Measurements from ENCODE around the gene SIRT3.
"Not testable (repeated sequence)": the region's sequence is repeated elsewhere in the genome, so short reads cannot be mapped to it uniquely, and the experiment has no call there.

SIRT3 gene

DNA sequence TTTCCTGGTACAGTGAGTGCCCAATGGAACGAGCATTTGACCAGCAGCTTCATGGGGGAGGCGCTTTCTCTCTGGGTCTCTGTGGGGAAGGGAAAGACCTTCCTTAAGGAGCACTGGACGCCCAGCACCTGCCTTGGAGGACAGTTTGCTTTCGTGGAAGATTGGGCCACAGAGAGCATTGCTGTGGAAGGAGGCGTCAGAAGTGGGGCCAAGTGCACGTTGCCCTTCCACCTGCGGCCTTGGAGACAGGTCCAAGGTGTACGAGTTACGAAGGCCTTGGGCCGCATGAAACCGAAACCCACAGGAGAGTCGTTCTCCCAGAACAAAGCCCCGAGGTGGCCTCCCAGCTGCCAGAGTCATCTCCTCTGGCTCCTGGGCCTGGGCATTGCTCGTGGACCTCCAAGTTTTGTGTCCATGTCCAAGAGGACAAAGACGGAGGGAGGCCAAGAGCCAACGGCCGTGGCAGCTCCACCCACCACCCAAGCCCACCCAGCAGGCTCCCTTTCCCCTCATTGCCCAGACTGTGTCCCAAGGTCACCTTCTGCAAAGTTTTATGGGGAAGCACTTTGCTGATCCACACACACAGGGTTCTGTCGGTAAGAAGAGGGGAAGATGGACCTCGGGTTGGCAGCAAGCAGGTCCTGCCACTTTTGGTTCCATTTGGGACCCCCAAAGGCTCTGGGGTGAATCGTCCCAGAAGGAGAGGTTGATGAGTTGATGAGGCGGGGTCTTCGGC is 36.2 kb upstream of the SIRT3 start:
- DNase-seq (ENCODE audit: low read depth, low spot score) = no peak
- no peak overlapping the region for H3K9ac ChIP-seq (ENCODE audit: insufficient read length)
- TF ChIP-seq EZH2 (IDR thresholded peaks at IDR 0.05) (no peak), POLR2AphosphoS5 (IDR thresholded peaks at IDR 0.05; ENCODE audit: borderline replicate concordance, low read depth, low read length) (no peak), FOXP2 (optimal IDR thresholded peaks at IDR 0.05; ENCODE audit: control extremely low read depth, extremely low read length, insufficient read depth) (no peak)
- H3K36me3 ChIP-seq (ENCODE audit: insufficient read depth, low read length) = no peaks in the 10 kb centered on the region
- no peaks in the 10 kb centered on the region; the same call in 1 of the 2 replicates for H3K9me3 ChIP-seq (ENCODE audit: low read depth, low read length)
- H3K27ac ChIP-seq = no peak overlapping the region
- H3K4me3 ChIP-seq = no peak overlapping the region

DNA sequence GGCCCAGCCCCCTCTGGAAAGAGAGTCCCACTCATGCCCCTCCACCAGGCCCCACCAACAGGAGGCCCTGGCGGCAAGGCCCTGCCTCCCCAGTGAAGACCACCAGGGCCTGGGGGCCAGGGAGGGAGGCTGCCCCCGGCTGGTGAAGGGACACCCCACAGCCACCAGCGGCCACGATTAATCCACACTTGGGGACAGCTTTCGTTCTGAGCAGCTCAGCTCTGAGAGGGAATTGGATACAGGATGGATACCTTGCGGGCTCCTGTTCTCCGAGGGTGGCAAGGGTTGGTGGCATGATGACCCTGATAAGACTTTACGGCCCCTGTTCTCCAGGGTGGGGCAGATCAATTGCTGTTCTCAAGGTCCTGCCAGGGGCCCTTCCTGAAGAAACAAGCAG is 35.2 kb upstream of the SIRT3 start:
- H3K27ac ChIP-seq = no peak overlapping the region
- TF ChIP-seq POLR2AphosphoS5 (IDR thresholded peaks at IDR 0.05; ENCODE audit: borderline replicate concordance, low read depth, low read length) (no peak), FOXP2 (optimal IDR thresholded peaks at IDR 0.05; ENCODE audit: control extremely low read depth, extremely low read length, insufficient read depth) (no peak), EZH2 (IDR thresholded peaks at IDR 0.05) (no peak)
- no peak for DNase-seq (ENCODE audit: low read depth, low spot score)

DNA sequence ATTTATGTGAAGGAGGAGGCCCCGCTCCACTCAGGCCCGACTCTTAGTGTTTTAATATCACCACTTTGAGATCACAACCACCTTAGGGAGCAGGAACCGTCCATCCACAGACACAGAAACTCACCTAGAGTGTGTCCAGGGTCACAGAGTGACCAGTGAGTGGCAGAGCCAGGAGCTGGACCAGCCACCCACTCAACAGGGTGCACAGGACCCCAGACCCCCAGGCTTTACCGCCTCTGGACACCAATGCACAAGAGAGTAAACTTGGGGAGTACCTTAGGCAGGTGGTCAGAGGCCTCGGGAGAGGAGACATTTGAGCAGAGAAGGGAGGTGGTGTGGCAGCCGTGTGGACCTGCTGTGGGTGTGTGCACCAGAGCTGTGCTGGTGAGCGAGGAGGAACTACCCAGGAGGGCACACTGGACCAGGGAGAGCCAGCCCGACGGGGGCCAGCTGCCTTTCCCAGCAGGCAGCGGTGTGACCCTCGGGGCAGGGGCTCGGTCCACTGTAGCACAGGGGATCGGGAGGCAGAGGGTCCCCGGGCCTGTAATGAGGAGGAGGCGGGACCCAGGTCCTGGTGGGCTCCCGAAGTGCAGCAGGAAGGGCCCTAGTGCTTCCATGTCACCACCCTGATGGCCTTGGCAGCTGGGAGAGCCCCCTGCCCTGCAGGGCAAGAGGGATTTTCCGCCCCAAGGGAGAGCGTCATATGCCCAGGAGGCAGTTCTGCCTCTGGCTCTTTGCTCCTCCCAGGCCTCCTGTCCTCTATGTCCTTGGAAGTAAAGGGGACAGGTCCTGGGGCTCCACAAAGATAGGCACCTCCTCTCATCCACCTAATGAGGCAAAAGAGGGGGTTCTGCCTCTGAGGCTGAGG is 34.5 kb upstream of the SIRT3 start:
- no peak overlapping the region for H3K9ac ChIP-seq (ENCODE audit: insufficient read length)
- H3K9me3 ChIP-seq (ENCODE audit: low read depth, low read length) = 0 out of 2 replicates have a peak, but pooled peaks cover 2% of the 10 kb centered on the region
- no peak overlapping the region for H3K27ac ChIP-seq
- no peak overlapping the region for H3K4me3 ChIP-seq
- no peak for DNase-seq (ENCODE audit: low read depth, low spot score)
- TF ChIP-seq FOXP2 (optimal IDR thresholded peaks at IDR 0.05; ENCODE audit: control extremely low read depth, extremely low read length, insufficient read depth) (no peak), EZH2 (IDR thresholded peaks at IDR 0.05) (no peak), POLR2AphosphoS5 (IDR thresholded peaks at IDR 0.05; ENCODE audit: borderline replicate concordance, low read depth, low read length) (no peak)
- no peaks in the 10 kb centered on the region for H3K36me3 ChIP-seq (ENCODE audit: insufficient read depth, low read length)

More for the DNA sequence above, 35.2 kb upstream of the SIRT3 start:
- Histone ChIP-seq H3K4me3 (no peak overlapping the region), H3K9ac (ENCODE audit: insufficient read length) (no peak overlapping the region), H3K9me3 (ENCODE audit: low read depth, low read length) (peaks cover 2% of the 10 kb centered on the region; the same call in 1 of the 2 replicates), H3K36me3 (ENCODE audit: insufficient read depth, low read length) (no peaks in the 10 kb centered on the region)

DNA sequence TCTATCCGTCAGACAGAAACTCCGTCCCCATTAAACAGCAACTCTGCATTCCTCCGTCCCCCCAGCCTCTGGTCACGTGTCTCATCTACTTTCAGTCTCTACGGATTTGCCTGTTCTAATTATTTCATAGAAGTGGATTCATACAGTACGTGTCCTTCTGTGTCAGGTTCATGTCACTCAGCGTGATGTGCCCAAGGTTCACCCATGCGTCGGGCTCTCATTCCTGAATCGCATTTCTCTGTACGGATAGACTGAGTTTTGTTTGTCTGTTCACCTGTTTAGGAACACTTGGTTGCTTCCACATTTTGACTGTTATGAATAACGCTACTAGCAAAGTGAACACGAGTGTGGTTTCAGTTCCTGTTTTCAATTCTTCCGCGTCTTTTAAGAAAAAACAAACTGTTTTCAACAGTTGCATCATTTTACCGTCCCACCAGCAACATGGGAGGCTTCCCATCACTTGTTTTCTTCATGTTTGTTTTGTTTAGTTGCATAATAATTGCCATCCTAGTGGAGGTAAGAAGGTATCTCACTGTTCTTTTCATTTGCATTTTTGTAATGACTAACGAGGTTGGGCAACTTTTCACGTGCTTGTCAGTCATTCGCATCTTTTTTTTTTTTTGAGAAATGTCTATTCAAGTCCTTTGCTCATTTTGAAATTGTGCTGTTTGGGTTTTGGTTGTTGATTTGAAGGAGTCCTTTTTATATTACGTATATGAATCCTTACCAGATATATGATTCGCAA is 33.2 kb upstream of the SIRT3 start:
- Histone ChIP-seq H3K4me3 (no peak overlapping the region), H3K9ac (ENCODE audit: insufficient read length) (no peak overlapping the region), H3K27ac (no peak overlapping the region), H3K9me3 (ENCODE audit: low read depth, low read length) (0 out of 2 replicates have a peak, but pooled peaks cover 2% of the 10 kb centered on the region), H3K36me3 (ENCODE audit: insufficient read depth, low read length) (no peaks in the 10 kb centered on the region)
- no peak for TF ChIP-seq FOXP2 (optimal IDR thresholded peaks at IDR 0.05; ENCODE audit: control extremely low read depth, extremely low read length, insufficient read depth)
- no peak for TF ChIP-seq POLR2AphosphoS5 (IDR thresholded peaks at IDR 0.05; ENCODE audit: borderline replicate concordance, low read depth, low read length)
- TF ChIP-seq EZH2 (IDR thresholded peaks at IDR 0.05) = no peak
- no peak for DNase-seq (ENCODE audit: low read depth, low spot score)

DNA sequence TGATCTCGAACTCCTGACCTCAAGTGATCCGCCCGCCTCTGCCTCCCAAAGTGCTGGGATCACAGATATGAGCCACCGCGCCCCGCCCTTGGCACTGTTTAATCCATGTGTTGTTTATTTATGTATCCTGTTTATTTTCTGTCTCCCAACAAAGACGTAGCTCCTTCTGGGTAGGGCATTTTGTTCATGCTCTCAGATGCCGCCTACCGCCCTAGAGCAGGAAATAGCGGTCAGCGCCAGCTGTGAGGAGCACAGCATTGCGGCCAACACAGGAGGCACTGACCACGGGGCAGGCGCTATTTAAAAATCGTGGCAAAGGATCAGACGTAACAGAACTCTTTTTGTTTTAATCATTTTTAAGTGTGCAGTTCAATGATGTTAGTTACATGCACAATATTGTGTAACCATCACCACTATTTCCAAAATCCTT is 32.6 kb upstream of the SIRT3 start:
- not testable (repeated sequence) for H3K36me3 ChIP-seq (ENCODE audit: insufficient read depth, low read length); H3K27ac ChIP-seq; H3K9me3 ChIP-seq (ENCODE audit: low read depth, low read length); DNase-seq (ENCODE audit: low read depth, low spot score); H3K4me3 ChIP-seq; H3K9ac ChIP-seq (ENCODE audit: insufficient read length)

DNA sequence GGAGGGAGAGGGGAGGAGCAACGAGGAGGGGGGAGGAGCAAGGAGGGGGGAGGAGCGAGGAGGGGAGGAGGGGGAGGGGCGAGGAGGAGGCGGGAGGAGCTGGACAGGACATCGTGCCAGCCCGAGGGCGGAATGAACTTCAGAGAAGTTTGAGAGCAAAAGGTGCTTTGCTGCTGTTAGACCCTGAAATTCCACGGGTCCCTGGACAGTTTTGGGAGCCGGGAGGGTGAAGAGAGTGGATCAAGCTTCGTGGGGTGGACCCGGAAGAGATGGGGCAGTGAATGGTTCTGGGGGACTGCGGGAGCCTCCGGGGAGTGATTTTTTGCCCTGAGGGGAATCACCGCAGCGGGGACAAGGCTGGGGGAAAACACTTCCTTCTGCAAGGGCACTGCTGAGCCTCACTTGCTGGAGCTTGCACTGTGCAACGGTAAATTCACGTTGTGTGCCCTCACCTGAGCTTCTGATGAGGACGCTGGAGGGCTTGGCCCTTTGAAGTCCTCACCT is 31.4 kb upstream of the SIRT3 start:
- Histone ChIP-seq H3K4me3 (0 out of 2 replicates have a peak overlapping the region, but pooled peaks have one; percentile 12), H3K27ac (no peak overlapping the region), H3K9me3 (ENCODE audit: low read depth, low read length) (0 out of 2 replicates have a peak, but pooled peaks cover 2% of the 10 kb centered on the region), H3K9ac (ENCODE audit: insufficient read length) (no peak overlapping the region), H3K36me3 (ENCODE audit: insufficient read depth, low read length) (no peaks in the 10 kb centered on the region)
- DNase-seq (ENCODE audit: low read depth, low spot score) = no peak
- TF ChIP-seq FOXP2 (optimal IDR thresholded peaks at IDR 0.05; ENCODE audit: control extremely low read depth, extremely low read length, insufficient read depth) = no peak
- TF ChIP-seq POLR2AphosphoS5 (IDR thresholded peaks at IDR 0.05; ENCODE audit: borderline replicate concordance, low read depth, low read length) = no peak
- TF ChIP-seq EZH2 (IDR thresholded peaks at IDR 0.05) = no peak

DNA sequence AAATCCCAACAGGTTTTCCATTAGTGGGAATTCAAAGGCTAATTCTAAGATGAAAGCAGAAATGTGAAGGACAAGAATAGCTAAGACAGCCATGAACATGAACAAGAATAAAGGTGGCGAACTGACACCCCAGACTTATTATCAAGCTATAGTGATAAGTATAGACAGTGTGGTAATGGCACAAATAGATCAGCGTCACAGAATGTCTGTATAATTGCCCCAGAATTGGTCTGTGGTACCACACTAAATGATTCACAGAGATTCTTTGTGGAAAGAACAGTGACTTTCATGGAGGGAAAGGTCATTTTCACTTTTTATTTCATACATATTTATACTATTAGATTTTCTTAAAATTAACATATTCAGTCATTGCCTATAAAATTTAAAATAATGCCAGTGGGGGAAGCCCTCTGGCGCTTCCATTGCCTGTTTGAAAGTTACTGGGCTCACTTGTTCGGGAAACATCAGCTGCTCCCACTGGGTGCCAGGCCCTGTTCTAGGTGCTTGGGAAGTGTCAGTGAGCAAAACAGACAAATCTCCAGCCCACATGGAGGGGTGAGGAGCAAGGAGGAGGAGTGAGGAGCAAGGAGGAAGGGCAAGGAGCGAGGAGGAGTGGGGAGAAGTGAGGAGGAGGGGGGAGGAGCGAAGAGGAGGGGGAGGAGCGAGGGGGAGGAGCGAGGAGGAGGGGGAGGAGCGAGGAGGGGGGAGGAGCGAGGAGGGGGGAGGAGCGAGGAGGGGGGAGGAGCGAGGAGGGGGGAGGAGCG is 30.7 kb upstream of the SIRT3 start:
- TF ChIP-seq FOXP2 (optimal IDR thresholded peaks at IDR 0.05; ENCODE audit: control extremely low read depth, extremely low read length, insufficient read depth) (no peak), EZH2 (IDR thresholded peaks at IDR 0.05) (no peak), POLR2AphosphoS5 (IDR thresholded peaks at IDR 0.05; ENCODE audit: borderline replicate concordance, low read depth, low read length) (no peak)
- no peaks in the 10 kb centered on the region for H3K36me3 ChIP-seq (ENCODE audit: insufficient read depth, low read length)
- H3K9me3 ChIP-seq (ENCODE audit: low read depth, low read length) = 0 out of 2 replicates have a peak, but pooled peaks cover 2% of the 10 kb centered on the region
- no peak overlapping the region for H3K4me3 ChIP-seq
- H3K27ac ChIP-seq = no peak overlapping the region
- no peak overlapping the region for H3K9ac ChIP-seq (ENCODE audit: insufficient read length)
- DNase-seq (ENCODE audit: low read depth, low spot score) = no peak

All from SK-N-MC (cell line).